Omental fat pad (tissue), 4 donors: ENCODE measurements around the gene HHAT. TPM values are rescaled to one million over a fixed set of nuclear protein-coding genes. Genes with fewer than 3 reads are reported as not detected.
"Not testable (repeated sequence)": the region's sequence is repeated elsewhere in the genome, so short reads cannot be mapped to it uniquely, and the experiment has no call there.

Experiments used
- ATAC-seq: fragments of 150-250 bp; one replicate; pipeline ENCODE4 v1.9.1; 2016; ENCODE audit warnings: mild to moderate bottlenecking, moderate library complexity; ENCODE audit not compliant: low FRiP score
- DNase-seq: peaks from one replicate; pipeline ENCODE4 v3.0.0-alpha.2; 2019; ENCODE audit warnings: low spot score
- total RNA-seq, 4 donors: library from RNA; depleted of rRNA; stranded (reverse); fragments of >200 nt; gene quantifications; one replicate each; pipeline ENCODE4 v1.1.0, GENCODE V29; 2016
- TF ChIP-seq, protein P1 (sequence below), 3 donors: fragments of 450-650 bp; IDR thresholded peaks; one replicate each; pipeline ENCODE4 v1.5.1; 2016 to 2017; ENCODE audit warnings: antibody characterized with exemption in 3 of 3, mild to moderate bottlenecking in 3 of 3, moderate library complexity in 2 of 3

HHAT gene
- total RNA-seq, 4 donors from 2014 or later: 3.4 to 7.8 (median 4.6) TPM

DNA sequence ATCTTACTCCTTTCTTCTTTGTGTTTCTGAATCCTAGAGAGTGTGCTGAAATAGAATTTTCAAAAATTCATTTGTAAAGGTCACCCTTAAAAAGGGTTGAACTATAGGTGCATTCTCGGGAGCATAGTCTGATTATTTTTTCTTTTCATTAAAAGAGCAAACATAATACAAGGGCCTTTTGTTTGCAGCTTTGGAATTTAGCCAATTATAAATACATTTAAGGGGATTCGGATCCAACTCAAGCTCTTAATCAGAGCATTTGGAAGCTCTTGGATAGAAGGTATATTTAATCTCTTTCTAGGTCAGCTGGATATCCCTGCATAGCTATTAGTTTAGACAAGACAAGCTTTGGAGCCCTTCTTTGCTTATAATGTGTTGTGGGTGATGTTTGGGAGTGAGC, 321.7 kb downstream of the HHAT start:
- no peak for DNase-seq
- TF ChIP-seq, protein P1, sequence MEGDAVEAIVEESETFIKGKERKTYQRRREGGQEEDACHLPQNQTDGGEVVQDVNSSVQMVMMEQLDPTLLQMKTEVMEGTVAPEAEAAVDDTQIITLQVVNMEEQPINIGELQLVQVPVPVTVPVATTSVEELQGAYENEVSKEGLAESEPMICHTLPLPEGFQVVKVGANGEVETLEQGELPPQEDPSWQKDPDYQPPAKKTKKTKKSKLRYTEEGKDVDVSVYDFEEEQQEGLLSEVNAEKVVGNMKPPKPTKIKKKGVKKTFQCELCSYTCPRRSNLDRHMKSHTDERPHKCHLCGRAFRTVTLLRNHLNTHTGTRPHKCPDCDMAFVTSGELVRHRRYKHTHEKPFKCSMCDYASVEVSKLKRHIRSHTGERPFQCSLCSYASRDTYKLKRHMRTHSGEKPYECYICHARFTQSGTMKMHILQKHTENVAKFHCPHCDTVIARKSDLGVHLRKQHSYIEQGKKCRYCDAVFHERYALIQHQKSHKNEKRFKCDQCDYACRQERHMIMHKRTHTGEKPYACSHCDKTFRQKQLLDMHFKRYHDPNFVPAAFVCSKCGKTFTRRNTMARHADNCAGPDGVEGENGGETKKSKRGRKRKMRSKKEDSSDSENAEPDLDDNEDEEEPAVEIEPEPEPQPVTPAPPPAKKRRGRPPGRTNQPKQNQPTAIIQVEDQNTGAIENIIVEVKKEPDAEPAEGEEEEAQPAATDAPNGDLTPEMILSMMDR (IDR thresholded peaks at IDR 0.05): no peak
- no peak for ATAC-seq

- ATAC-seq (no peak), DNase-seq (no peak)
- TF ChIP-seq, protein P1 (IDR thresholded peaks at IDR 0.05): no peak
Observed at GRCh38 chr1:210652329-210652954, 323.7 kb downstream of the HHAT start.

- TF ChIP-seq, protein P1 (IDR thresholded peaks at IDR 0.05): no peak
- DNase-seq (no peak), ATAC-seq (peak; percentile 80)
Observed at GRCh38 chr1:210653771-210654170, 325.1 kb downstream of the HHAT start.

GRCh38 chr1:210654176-210654981, 325.7 kb downstream of the HHAT start:
- TF ChIP-seq, protein P1 (IDR thresholded peaks at IDR 0.05): no peak
- ATAC-seq (no peak), DNase-seq (no peak)

DNA sequence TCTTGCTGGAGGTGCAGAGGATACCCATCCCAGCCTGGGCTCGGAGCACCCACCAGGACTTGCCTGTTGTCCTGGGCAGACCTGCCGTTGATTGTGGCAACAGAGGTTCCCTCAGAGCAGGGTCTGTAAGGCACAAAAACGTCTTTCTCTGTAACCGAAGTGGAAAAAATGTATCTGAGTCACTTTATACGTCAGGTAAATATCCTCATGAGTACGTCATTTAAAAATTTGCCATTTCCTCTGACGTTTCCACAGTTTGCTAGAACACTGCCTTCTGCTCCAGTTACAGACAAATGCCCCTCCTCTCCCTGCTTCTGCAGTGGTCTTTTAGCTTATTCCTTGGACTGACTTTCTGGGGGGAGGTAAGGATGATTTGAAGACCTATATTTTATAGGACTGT, 326.8 kb downstream of the HHAT start:
- no peak for ATAC-seq
- TF ChIP-seq, protein P1 (IDR thresholded peaks at IDR 0.05): no peak
- no peak for DNase-seq

DNA sequence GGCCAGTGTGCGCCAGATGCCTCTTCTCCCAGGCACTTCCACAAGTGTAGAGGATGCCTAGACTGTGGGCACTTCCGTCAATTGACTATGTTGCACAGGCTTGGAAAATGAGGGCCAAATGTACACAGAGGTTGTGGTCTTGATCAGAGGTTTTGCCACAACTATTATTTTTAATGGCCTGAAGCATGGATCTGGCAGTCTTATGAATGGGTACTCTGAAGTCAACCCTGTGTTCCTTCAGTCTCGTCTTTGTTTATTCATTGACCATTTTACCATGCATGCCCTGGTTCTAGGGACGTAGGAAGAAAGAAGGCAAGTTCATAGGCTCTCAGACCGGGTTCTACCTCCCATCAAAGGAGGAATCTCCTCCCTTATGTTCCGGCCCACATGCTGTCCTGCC, 329.1 kb downstream of the HHAT start:
- DNase-seq: no peak
- TF ChIP-seq, protein P1 (IDR thresholded peaks at IDR 0.05): no peak
- ATAC-seq: no peak

DNA sequence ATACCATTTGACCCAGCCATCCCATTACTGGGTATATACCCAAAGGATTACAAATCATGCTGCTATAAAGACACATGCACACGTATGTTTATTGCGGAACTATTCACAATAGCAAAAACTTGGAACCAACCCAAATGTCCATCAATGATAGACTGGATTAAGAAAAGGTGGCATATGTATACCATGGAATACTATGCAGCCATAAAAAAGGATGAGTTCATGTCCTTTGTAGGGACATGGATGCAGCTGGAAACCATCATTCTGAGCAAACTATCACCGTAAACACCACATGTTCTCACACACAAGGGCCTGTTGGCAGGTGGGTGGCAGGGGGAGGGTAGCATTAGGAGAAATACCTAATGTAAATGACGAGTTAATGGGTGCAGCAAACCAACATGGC, 332.8 kb downstream of the HHAT start:
- not testable (repeated sequence) for DNase-seq, ATAC-seq
